ENCODE data around the gene YPEL5.

YPEL5 gene

GRCh38 chr2:30165050-30165520 is 18.3 kb downstream of the YPEL5 start:
- DNase-seq (ENCODE audit: low read depth) = peak; percentile 91

- DNase-seq (ENCODE audit: low read depth) = no peak
Observed at GRCh38 chr2:30165617-30166016, 18.8 kb downstream of the YPEL5 start.

DNA sequence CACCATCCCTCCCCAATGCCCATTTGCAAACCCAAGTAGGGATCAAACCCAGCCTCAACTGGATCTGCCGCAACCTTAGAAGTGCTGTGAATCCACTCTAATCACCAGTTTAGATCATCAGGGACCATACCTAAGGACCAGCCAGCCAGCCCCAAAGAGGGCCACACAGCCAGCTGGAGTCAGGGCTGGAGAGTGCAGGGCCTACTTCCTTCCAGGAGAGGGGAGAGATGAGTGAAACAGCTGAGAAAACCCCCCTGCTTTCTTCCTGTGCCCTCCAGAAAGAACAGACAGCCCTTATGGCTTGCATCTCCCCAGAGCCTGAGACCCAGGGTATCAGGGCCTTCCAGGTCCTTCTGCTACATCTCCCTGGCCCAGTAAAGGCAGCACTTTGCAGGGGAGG is 25.8 kb downstream of the YPEL5 start:
- no peak for DNase-seq (ENCODE audit: low read depth)

DNA sequence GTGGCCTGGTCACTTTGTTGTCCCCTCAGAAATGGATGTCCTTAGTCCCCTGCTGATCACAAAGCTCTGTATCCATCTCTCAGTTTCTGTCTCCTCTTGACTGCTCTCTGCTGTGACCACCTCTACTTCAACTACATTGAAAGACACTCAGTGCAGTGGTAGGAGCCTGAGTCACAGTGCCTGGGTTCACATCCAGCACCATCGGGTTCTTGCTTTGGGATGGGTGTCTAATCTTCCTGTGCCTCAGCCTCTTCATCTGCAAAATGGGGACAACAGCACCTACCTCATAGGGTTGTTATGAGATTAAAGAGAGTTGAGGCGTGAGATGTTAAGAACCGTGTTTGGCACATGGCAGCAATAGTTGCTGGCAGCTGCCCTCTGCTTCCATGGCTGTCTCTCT is 30.6 kb downstream of the YPEL5 start:
- no peak for DNase-seq (ENCODE audit: low read depth)

DNA sequence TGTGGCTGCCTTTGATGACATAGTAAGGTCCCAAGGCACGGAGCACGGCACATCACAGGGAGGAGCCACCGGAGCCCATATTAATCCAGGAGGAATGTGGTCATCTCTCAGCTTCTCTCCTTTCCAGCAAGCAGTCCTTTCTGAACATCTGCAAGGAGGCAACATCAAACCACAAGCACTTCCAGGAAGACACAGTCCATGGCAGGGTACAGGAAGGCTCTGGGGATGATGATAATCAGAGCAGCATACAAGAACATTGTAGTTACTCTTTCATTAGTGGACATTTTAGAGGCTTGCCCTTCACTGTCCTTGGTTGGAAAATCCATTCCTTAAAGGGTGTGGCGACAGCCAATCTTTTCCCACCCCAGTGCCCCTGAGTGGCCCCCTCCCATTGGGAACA is 31.1 kb downstream of the YPEL5 start:
- no peak for DNase-seq (ENCODE audit: low read depth)

- DNase-seq (ENCODE audit: low read depth) = peak; percentile 67
Observed at GRCh38 chr2:30178618-30179434, 32.0 kb downstream of the YPEL5 start.

DNA sequence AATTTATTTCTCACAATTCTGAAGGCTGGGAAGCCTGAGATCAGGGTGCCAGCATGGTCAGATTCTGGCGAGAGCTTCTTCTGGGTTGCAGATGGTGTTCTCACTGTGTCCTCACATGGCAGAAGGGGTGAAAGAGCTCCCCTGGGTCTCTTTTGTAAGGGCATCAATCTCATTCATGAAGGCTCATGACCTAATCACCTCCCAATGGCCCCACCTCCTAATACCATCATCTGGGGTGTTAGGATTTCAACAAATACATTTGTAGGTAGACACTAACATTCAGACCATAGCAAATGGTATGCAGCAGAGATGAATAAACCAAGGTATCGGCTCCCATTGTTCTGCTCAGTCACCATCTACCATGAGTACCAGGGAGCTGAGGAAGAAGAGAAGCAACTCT is 32.7 kb downstream of the YPEL5 start:
- DNase-seq (ENCODE audit: low read depth) = no peak

- DNase-seq (ENCODE audit: low read depth) = no peak
Observed at GRCh38 chr2:30180226-30180625, 33.4 kb downstream of the YPEL5 start.

GRCh38 chr2:30181176-30181575 is 34.4 kb downstream of the YPEL5 start:
- no peak for DNase-seq (ENCODE audit: low read depth)

DNA sequence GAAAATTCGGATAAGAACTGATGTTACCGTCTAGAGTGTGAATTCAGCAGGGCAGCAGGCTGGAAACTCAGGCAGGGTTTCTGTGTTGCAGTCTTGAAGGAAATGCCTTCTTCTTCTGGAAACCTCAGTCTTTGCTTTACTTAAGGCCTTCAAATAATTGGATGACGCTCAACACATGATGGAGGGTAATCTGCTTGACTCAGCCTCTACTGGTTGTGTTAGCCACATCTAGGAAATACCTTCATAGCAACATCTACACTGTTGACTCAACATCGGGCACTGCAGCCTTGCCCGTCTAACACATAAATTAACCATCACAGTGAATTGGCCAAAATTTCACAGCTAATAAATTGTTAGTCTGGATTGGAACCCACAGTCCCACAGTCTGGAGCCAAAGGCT is 37.2 kb downstream of the YPEL5 start:
- DNase-seq (ENCODE audit: low read depth) = no peak

GRCh38 chr2:30185178-30185577 is 38.4 kb downstream of the YPEL5 start:
- DNase-seq (ENCODE audit: low read depth) = peak; percentile 79

DNA sequence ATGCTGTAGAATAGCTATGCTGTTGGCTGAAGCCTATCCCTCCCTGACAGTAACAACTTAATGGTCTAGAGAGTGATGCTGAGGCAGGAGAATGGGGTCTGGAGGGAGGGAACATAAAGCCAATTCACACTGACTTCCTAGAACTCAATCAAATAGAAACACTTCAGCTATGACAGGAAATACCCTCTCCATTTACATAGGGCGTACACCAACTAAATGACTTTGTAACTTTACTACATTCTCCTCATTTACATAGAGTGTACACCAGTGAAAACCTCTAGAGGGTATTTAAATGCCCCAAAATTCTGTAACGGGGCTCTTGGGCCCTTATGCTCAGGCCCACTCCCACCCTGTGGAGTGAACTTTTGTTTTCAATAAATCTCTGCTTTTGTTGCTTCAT is 41.5 kb downstream of the YPEL5 start:
- no peak for DNase-seq (ENCODE audit: low read depth)

GRCh38 chr2:30190637-30191036 is 43.8 kb downstream of the YPEL5 start:
- DNase-seq (ENCODE audit: low read depth) = no peak

GRCh38 chr2:30191107-30191506 is 44.3 kb downstream of the YPEL5 start:
- DNase-seq (ENCODE audit: low read depth) = no peak

GRCh38 chr2:30191819-30192271 is 45.0 kb downstream of the YPEL5 start:
- DNase-seq (ENCODE audit: low read depth) = no peak

DNA sequence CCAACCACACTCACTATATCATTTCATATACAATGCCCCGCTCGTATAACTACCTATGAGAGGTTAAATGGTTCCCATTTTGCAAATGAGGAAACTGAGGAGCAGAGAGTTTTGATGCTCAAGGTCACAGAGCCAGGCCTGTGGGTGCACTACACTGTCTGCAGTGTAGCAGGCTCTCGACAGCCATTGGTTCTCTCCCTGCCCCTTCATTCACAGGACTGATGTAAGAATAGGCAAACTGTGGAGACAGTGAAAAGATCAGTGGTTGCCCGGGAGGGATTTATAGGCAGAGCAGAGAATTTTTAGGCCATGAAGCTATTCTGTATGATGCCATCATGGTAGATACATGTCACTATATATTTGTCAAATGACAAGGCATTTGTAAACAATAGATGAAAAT is 45.5 kb downstream of the YPEL5 start:
- DNase-seq (ENCODE audit: low read depth) = no peak

DNA sequence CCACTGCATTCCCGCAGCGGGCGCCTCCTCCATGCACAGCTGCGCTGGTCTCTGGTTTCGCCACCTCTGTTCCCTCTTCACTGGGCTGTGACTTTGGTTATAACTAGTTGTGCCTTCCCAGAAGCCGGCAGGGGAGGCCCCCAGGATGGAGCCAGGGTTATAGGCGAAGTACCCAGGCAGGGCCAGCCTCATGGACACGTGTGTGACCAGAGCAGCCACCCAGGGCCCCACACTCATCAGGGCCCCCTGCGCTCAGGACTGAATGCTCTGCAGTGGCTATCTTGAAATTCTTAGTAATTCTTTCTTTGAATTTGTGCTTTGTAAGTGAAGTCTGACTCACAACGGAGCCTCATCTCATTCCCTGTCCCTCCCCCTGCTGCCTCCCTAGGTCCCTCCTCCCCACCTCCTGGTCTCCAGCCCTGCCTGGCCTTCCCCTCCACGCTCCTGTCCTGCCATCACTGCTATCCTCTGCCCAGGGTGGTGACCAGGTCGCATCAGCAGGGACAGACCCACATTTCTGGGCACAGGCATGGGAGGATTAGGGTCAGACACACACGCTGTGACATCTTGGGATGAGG is 46.4 kb downstream of the YPEL5 start:
- DNase-seq (ENCODE audit: low read depth) = no peak

DNA sequence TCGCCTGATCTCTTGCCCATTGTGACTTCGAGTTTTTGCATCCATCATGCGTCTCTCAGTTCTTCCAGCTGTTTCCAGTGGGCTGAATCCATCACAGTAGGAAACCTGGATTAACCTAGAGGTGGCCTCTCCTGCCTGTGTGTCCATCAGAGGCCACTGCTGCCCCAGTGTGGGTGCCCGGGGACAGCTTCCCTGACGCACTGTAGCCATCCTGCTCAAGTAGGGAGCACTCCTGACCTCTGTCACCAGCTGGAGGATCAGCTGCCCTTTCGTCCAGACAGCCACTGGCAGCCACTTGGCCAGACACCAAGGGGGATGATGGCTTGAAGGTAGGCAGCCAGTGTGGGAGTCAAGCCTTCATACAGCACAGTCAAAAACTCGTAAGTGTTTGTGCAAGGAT is 47.6 kb downstream of the YPEL5 start:
- no peak for DNase-seq (ENCODE audit: low read depth)

GRCh38 chr2:30195016-30195415 is 48.2 kb downstream of the YPEL5 start:
- DNase-seq (ENCODE audit: low read depth) = no peak

- DNase-seq (ENCODE audit: low read depth) = no peak
Observed at GRCh38 chr2:30197570-30198192, 50.9 kb downstream of the YPEL5 start.

DNA sequence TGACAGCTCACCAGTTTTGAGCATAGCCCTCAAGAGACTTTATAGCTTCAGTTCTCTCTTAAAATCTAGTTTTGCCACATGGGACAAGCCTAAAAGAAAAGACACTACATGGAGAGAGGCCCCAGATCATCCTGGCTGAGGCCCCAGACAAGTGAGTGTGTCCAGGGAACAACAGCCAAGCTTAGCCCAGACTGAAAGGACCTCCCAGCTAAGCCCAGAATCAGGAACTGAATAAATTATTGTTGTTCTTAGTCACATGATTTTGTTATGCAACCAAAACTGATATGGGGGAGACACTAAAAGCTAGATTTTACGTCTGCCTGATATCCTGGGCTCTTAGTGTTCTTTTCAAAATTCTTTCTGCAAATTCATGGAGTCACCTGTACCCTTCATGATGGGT is 55.2 kb downstream of the YPEL5 start:
- DNase-seq (ENCODE audit: low read depth) = no peak

GRCh38 chr2:30203156-30203555 is 56.3 kb downstream of the YPEL5 start:
- DNase-seq (ENCODE audit: low read depth) = no peak

GRCh38 chr2:30204281-30204680 is 57.5 kb downstream of the YPEL5 start:
- no peak for DNase-seq (ENCODE audit: low read depth)

Measured in iris pigment epithelial cell (primary cell).